SK-N-SH (cell line): ENCODE results near the gene TEX52.

Source experiments
- CTCF ChIP-seq: fragments of 200-600 bp; sonication (generic); IDR thresholded peaks from 2 replicates; pipeline ENCODE4 v1.6.1; 2017; ENCODE audit warnings: antibody characterized with exemption, mild to moderate bottlenecking, moderate library complexity
- EZH2phosphoT487 ChIP-seq: fragments of 200-600 bp; sonication (generic); IDR thresholded peaks from 2 replicates; pipeline ENCODE4 v1.6.1; 2017; ENCODE audit warnings: low read depth, mixed run types, mild to moderate bottlenecking, antibody characterized with exemption, moderate library complexity, borderline replicate concordance
- JUND ChIP-seq: IDR thresholded peaks from 2 replicates; pipeline ENCODE4 v1.4.0; 2012
- NFIC ChIP-seq: IDR thresholded peaks from 2 replicates; pipeline ENCODE4 v1.4.0; 2012; ENCODE audit warnings: borderline replicate concordance
- NRF1 ChIP-seq: IDR thresholded peaks from 2 replicates; pipeline ENCODE4 v1.6.1; 2012; ENCODE audit warnings: low read depth, mild to moderate bottlenecking, low read length
- PBX3 ChIP-seq: IDR thresholded peaks from 2 replicates; pipeline ENCODE4; 2012
- POLR2AphosphoS5 ChIP-seq: IDR thresholded peaks from 2 replicates; pipeline ENCODE4 v1.6.1; 2012; ENCODE audit warnings: low read depth, low read length
- RAD21 ChIP-seq: IDR thresholded peaks from 2 replicates; pipeline ENCODE4 v1.6.1; 2012; ENCODE audit warnings: mild to moderate bottlenecking, low read length
- RCOR1 ChIP-seq: fragments of 150-350 bp; IDR thresholded peaks from 2 replicates; pipeline ENCODE4 v1.6.1; 2017; ENCODE audit warnings: antibody characterized with exemption, low read length
- SMC3 ChIP-seq: IDR thresholded peaks from 2 replicates; pipeline ENCODE4 v1.6.1; 2012; ENCODE audit warnings: low read depth, low read length, improper control_type of control experiment

GRCh38 chr12:2892246-2892645, 35.4 kb upstream of the TEX52 start:
- TF ChIP-seq CTCF, result no peak
- TF ChIP-seq POLR2AphosphoS5, result no peak
- no peak for TF ChIP-seq EZH2phosphoT487
- TF ChIP-seq SMC3, result no peak
- no peak for TF ChIP-seq NRF1
- no peak for TF ChIP-seq NFIC
- TF ChIP-seq JUND, result no peak
- no peak for TF ChIP-seq PBX3
- TF ChIP-seq RAD21, result no peak
- no peak for TF ChIP-seq RCOR1
